Measurements from ENCODE around the gene ITPR2. TPM values are rescaled to one million over a fixed set of nuclear protein-coding genes. Genes with fewer than 3 reads are reported as not detected.

The ITPR2 gene
- total RNA-seq, 4 donors from 2014 or later = 32.6 to 87.5 (median 51.9) TPM

DNA sequence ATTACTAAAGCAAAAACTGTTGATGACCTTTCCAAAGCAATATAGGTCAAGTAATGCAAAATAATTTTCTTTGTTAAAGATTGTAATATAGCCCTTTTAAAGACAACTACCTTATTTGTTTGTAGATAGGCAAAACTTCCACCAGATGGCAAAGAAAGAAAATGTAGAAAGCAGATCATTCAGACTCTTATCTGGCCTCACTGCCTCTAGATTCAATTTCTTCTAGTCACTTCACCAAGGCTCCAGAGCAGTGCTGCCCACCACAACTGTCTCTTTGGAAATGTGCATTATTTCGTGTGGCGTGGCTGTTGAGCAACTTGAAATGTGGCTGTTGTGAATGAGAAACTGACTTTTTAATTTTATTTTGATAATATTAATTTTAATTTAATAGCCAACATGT lies 127.1 kb downstream of the ITPR2 start:
- no peaks in the 10 kb centered on the region for H3K27me3 ChIP-seq
- no peaks in the 10 kb centered on the region for H3K36me3 ChIP-seq
- H3K9me3 ChIP-seq = no peaks in the 10 kb centered on the region
- H3K4me1 ChIP-seq = peaks cover 0 to 13% (median 3%) of the 10 kb centered on the region in 4 donors
- DNase-seq = no peak
- TF ChIP-seq, protein P1, sequence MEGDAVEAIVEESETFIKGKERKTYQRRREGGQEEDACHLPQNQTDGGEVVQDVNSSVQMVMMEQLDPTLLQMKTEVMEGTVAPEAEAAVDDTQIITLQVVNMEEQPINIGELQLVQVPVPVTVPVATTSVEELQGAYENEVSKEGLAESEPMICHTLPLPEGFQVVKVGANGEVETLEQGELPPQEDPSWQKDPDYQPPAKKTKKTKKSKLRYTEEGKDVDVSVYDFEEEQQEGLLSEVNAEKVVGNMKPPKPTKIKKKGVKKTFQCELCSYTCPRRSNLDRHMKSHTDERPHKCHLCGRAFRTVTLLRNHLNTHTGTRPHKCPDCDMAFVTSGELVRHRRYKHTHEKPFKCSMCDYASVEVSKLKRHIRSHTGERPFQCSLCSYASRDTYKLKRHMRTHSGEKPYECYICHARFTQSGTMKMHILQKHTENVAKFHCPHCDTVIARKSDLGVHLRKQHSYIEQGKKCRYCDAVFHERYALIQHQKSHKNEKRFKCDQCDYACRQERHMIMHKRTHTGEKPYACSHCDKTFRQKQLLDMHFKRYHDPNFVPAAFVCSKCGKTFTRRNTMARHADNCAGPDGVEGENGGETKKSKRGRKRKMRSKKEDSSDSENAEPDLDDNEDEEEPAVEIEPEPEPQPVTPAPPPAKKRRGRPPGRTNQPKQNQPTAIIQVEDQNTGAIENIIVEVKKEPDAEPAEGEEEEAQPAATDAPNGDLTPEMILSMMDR (IDR thresholded peaks at IDR 0.05) = no peak
- TF ChIP-seq POLR2A (IDR thresholded peaks at IDR 0.05) = no peak
- H3K4me3 ChIP-seq = no peak overlapping the region
- no peak overlapping the region for H3K27ac ChIP-seq

DNA sequence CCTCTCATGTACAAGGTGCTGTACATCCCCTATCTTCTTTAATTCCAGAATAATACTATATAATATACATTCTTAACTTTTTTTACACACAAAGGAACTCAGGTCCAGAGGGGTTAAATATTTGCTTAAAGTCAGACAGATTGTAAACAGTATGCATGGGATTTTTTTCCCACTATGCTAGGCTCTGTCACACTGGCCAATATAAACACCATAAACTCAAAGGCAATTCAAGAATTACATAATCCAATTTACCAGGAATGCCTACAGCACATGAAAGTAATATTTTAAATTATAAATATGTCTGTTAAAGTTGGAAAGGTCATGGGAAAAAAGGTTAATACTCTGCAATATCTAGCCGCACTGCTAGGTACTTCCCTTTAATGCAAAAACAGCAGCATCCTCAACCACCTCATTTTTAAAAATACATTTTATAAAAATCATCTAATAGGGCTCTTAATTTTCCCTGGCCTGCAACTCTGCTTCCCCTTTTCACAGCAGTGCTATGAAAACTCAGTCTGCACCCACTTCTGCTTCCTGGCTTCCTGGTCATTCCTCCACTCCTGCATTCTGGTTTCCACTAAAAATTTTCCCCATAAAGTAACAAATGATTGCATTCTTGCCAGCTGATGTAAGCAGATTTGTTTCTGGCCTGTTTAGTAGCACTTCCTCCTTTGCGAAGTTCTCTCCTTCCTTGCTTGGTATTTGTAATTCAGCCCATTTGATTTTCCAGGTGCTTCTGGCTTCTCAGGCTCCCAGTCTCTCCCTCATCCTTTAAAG lies 128.1 kb downstream of the ITPR2 start:
- TF ChIP-seq POLR2A (IDR thresholded peaks at IDR 0.05) = no peak
- TF ChIP-seq, protein P1 (IDR thresholded peaks at IDR 0.05) = no peak
- no peaks in the 10 kb centered on the region for H3K27me3 ChIP-seq
- H3K4me3 ChIP-seq = no peak overlapping the region
- H3K27ac ChIP-seq = no peak overlapping the region
- no peak for DNase-seq
- H3K9me3 ChIP-seq = no peaks in the 10 kb centered on the region
- no peaks in the 10 kb centered on the region for H3K36me3 ChIP-seq
- H3K4me1 ChIP-seq = peaks cover 0 to 13% (median 3%) of the 10 kb centered on the region in 4 donors

- no peaks in the 10 kb centered on the region for H3K36me3 ChIP-seq
- no peaks in the 10 kb centered on the region for H3K27me3 ChIP-seq
- no peak overlapping the region for H3K27ac ChIP-seq
- H3K4me1 ChIP-seq = peaks cover 0 to 13% (median 3%) of the 10 kb centered on the region in 4 donors
- no peaks in the 10 kb centered on the region for H3K9me3 ChIP-seq
- TF ChIP-seq, protein P1 (IDR thresholded peaks at IDR 0.05) = no peak
- TF ChIP-seq POLR2A (IDR thresholded peaks at IDR 0.05) = no peak
- no peak overlapping the region for H3K4me3 ChIP-seq
- no peak for DNase-seq
Observed at GRCh38 chr12:26704214-26704613, 128.8 kb downstream of the ITPR2 start.

DNA sequence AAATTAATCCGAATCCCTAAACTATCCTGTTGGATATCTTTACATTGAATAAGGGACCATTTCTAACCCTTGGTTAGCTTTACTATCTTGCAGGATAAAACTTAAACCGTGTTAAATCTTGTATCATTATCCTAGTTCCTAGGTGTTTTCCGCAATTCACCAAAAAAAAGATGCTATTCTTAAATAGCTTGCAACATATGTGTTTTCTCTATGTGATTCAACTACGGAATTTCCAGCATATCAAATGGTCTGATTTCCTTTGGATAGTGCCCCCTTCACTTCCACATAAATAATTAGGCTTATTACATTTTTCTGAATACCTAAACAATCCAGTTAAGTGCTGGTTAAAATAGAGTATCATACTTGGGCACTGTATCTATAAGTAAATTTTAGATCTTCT lies 130.3 kb downstream of the ITPR2 start:
- TF ChIP-seq POLR2A (IDR thresholded peaks at IDR 0.05) = no peak
- TF ChIP-seq, protein P1 (IDR thresholded peaks at IDR 0.05) = no peak
- no peaks in the 10 kb centered on the region for H3K36me3 ChIP-seq
- H3K4me3 ChIP-seq = no peak overlapping the region
- H3K27ac ChIP-seq = no peak overlapping the region
- no peaks in the 10 kb centered on the region for H3K9me3 ChIP-seq
- DNase-seq = no peak
- no peaks in the 10 kb centered on the region for H3K27me3 ChIP-seq
- peaks cover 0 to 13% (median 3%) of the 10 kb centered on the region in 4 donors for H3K4me1 ChIP-seq

- TF ChIP-seq, protein P1 (IDR thresholded peaks at IDR 0.05) = peak; percentile 22 to 60 (median 56)
- TF ChIP-seq POLR2A (IDR thresholded peaks at IDR 0.05) = no peak
- H3K27me3 ChIP-seq = no peaks in the 10 kb centered on the region
- peaks cover 0 to 13% (median 3%) of the 10 kb centered on the region in 4 donors for H3K4me1 ChIP-seq
- H3K4me3 ChIP-seq = no peak overlapping the region
- no peaks in the 10 kb centered on the region for H3K36me3 ChIP-seq
- no peak overlapping the region for H3K27ac ChIP-seq
- no peak for DNase-seq
- H3K9me3 ChIP-seq = no peaks in the 10 kb centered on the region
Observed at GRCh38 chr12:26701604-26702215, 131.3 kb downstream of the ITPR2 start.

Data from Peyer's patch (tissue), 4 donors.